ENCODE measurements around the gene ABI1. TPM values are rescaled to one million over a fixed set of nuclear protein-coding genes. Genes with fewer than 3 reads are reported as not detected.

The ABI1 gene
- total and polyA plus RNA-seq, 2 donors (not counting 1 experiment from before 2014, with no cell fraction given): 29.4 to 74.3 TPM

DNA sequence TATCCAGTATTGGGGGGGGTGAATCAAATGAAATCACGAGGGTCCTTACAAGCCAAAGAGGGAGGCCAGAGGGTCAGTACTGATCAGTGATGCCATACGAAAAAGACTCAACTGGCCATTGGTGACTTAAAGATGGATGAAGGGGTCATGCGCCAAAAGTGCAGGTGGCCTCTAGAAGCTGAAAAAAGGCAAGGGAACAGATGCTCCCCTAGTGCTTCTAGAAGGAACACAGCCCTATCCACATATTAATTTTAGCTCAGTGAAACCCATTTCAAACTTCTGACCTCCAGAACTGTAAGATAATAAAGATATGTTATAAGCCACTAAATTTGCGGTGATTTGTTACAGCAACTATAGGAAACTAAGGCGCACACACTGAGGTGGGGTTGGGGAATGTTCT, 62.5 kb downstream of the ABI1 start:
- H3K9me3 ChIP-seq (ENCODE audit: control insufficient read depth, insufficient read depth, low read depth, low read length): no peaks in the 10 kb centered on the region
- no peak overlapping the region for H3K4me3 ChIP-seq (replicated peaks in 1 of 4; ENCODE audit: control extremely low read depth in 1 of 4, insufficient read depth in 1 of 4, low read depth in 3 of 4, low read length in 4 of 4)
- TF ChIP-seq, protein P1, sequence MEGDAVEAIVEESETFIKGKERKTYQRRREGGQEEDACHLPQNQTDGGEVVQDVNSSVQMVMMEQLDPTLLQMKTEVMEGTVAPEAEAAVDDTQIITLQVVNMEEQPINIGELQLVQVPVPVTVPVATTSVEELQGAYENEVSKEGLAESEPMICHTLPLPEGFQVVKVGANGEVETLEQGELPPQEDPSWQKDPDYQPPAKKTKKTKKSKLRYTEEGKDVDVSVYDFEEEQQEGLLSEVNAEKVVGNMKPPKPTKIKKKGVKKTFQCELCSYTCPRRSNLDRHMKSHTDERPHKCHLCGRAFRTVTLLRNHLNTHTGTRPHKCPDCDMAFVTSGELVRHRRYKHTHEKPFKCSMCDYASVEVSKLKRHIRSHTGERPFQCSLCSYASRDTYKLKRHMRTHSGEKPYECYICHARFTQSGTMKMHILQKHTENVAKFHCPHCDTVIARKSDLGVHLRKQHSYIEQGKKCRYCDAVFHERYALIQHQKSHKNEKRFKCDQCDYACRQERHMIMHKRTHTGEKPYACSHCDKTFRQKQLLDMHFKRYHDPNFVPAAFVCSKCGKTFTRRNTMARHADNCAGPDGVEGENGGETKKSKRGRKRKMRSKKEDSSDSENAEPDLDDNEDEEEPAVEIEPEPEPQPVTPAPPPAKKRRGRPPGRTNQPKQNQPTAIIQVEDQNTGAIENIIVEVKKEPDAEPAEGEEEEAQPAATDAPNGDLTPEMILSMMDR (conservative IDR thresholded peaks at IDR 0.05 in 1 of 2, IDR thresholded peaks at IDR 0.05 in 1 of 2; ENCODE audit: low read depth in 1 of 2, low read length in 2 of 2): no peak
- no peak for TF ChIP-seq EZH2 (IDR thresholded peaks at IDR 0.05; ENCODE audit: low read length, missing control alignments)
- H3K79me2 ChIP-seq (ENCODE audit: control insufficient read depth, insufficient read depth, low read length): peaks cover 47% of the 10 kb centered on the region
- no peak overlapping the region for H3K27ac ChIP-seq (ENCODE audit: insufficient read depth, low read length)
- no peaks in the 10 kb centered on the region for H4K20me1 ChIP-seq (ENCODE audit: control insufficient read depth, extremely low read depth, insufficient read depth, low read length)
- no peak for DNase-seq (ENCODE audit: low read depth in 2 of 2)
- no peaks in the 10 kb centered on the region for H3K4me1 ChIP-seq (ENCODE audit: control insufficient read depth, extremely low read depth, insufficient read depth, low read length)
- H3K9ac ChIP-seq (ENCODE audit: insufficient read depth, low read length): no peak overlapping the region
- H2AFZ ChIP-seq (ENCODE audit: low read length): no peak overlapping the region
- H3K27me3 ChIP-seq (ENCODE audit: control insufficient read depth, insufficient read depth, low read length): no peaks in the 10 kb centered on the region
- no peak overlapping the region for H3K4me2 ChIP-seq (ENCODE audit: extremely low read depth, insufficient read depth, low read length)
- H3K36me3 ChIP-seq (ENCODE audit: control insufficient read depth, insufficient read depth, low read length): no peaks in the 10 kb centered on the region

DNA sequence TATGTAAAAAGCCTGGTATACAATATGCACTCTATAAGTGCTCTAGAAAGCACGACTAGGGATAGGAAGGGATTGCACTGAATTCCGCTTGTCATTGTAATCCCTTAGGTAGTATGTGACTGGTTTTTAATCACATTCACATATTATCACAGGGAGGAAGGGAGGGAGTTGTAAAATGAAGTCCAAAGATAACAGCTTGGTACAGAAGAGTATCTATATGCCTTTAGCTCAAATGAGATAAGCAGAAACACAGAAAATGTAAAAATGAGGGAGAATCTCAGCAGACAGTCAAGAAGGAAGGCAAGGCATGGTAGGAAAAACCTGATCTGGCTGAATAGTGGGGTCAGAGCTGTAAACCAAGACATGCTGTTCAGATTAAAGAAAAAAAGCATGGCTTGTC, 63.4 kb downstream of the ABI1 start:
- Histone ChIP-seq H3K79me2 (ENCODE audit: control insufficient read depth, insufficient read depth, low read length) (peaks cover 43% of the 10 kb centered on the region), H3K27ac (ENCODE audit: insufficient read depth, low read length) (no peak overlapping the region), H3K36me3 (ENCODE audit: control insufficient read depth, insufficient read depth, low read length) (no peaks in the 10 kb centered on the region), H2AFZ (ENCODE audit: low read length) (no peak overlapping the region), H3K4me3 (replicated peaks in 1 of 4; ENCODE audit: control extremely low read depth in 1 of 4, insufficient read depth in 1 of 4, low read depth in 3 of 4, low read length in 4 of 4) (no peak overlapping the region), H3K4me1 (ENCODE audit: control insufficient read depth, extremely low read depth, insufficient read depth, low read length) (no peaks in the 10 kb centered on the region), H3K27me3 (ENCODE audit: control insufficient read depth, insufficient read depth, low read length) (no peaks in the 10 kb centered on the region), H4K20me1 (ENCODE audit: control insufficient read depth, extremely low read depth, insufficient read depth, low read length) (no peaks in the 10 kb centered on the region), H3K9ac (ENCODE audit: insufficient read depth, low read length) (no peak overlapping the region), H3K4me2 (ENCODE audit: extremely low read depth, insufficient read depth, low read length) (no peak overlapping the region), H3K9me3 (ENCODE audit: control insufficient read depth, insufficient read depth, low read depth, low read length) (no peaks in the 10 kb centered on the region)
- DNase-seq (ENCODE audit: low read depth in 2 of 2): no peak
- TF ChIP-seq, protein P1 (conservative IDR thresholded peaks at IDR 0.05 in 1 of 2, IDR thresholded peaks at IDR 0.05 in 1 of 2; ENCODE audit: low read depth in 1 of 2, low read length in 2 of 2): no peak
- TF ChIP-seq EZH2 (IDR thresholded peaks at IDR 0.05; ENCODE audit: low read length, missing control alignments): no peak

DNA sequence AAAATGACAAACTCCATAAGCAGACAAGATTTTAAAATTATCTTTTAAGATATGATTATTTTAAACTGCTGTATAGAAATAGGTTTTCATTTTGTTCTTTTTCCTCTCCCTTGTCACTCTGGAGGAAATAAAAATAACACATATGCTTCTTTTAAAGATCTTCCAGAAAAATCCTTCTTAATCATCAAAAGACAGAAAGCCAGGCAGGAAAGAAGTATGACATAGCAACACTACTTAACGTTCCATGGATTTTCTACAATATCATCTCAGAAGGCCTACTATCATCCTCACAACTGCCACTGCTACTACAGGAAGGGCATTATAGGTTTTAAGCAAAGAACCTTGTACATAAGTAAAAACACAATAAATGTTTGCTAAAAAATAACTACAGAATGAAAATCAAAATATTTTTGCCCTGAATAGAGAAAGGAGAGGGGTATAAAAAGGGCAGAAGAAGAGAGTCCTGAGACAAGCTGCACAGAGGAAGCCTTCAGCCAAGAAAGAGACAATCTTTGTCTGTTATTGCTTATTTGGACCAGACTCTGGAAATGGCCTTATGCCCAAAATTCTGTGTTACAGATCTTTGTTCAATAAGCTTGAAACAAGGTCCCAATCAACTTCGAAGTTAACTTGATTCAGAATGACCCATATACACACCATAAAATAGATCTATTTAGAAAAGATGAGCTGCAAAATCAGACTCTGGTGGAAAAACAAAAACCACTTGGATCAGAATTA, 67.8 kb downstream of the ABI1 start:
- no peak overlapping the region for H3K9ac ChIP-seq (ENCODE audit: insufficient read depth, low read length)
- H2AFZ ChIP-seq (ENCODE audit: low read length): no peak overlapping the region
- no peak for TF ChIP-seq EZH2 (IDR thresholded peaks at IDR 0.05; ENCODE audit: low read length, missing control alignments)
- TF ChIP-seq, protein P1 (conservative IDR thresholded peaks at IDR 0.05 in 1 of 2, IDR thresholded peaks at IDR 0.05 in 1 of 2; ENCODE audit: low read depth in 1 of 2, low read length in 2 of 2): no peak
- H3K27me3 ChIP-seq (ENCODE audit: control insufficient read depth, insufficient read depth, low read length): no peaks in the 10 kb centered on the region
- no peaks in the 10 kb centered on the region for H3K4me1 ChIP-seq (ENCODE audit: control insufficient read depth, extremely low read depth, insufficient read depth, low read length)
- DNase-seq (ENCODE audit: low read depth in 2 of 2): no peak
- H3K79me2 ChIP-seq (ENCODE audit: control insufficient read depth, insufficient read depth, low read length): peaks cover 30% of the 10 kb centered on the region
- H4K20me1 ChIP-seq (ENCODE audit: control insufficient read depth, extremely low read depth, insufficient read depth, low read length): no peaks in the 10 kb centered on the region
- H3K27ac ChIP-seq (ENCODE audit: insufficient read depth, low read length): no peak overlapping the region
- H3K4me3 ChIP-seq (replicated peaks in 1 of 4; ENCODE audit: control extremely low read depth in 1 of 4, insufficient read depth in 1 of 4, low read depth in 3 of 4, low read length in 4 of 4): no peak overlapping the region
- H3K4me2 ChIP-seq (ENCODE audit: extremely low read depth, insufficient read depth, low read length): no peak overlapping the region
- H3K36me3 ChIP-seq (ENCODE audit: control insufficient read depth, insufficient read depth, low read length): no peaks in the 10 kb centered on the region
- no peaks in the 10 kb centered on the region for H3K9me3 ChIP-seq (ENCODE audit: control insufficient read depth, insufficient read depth, low read depth, low read length)

All from fibroblast of lung (primary cell).